RWPE1 (cell line): ENCODE measurements around the gene IER5L.
"Not testable (repeated sequence)": the region's sequence is repeated elsewhere in the genome, so short reads cannot be mapped to it uniquely, and the experiment has no call there.

Experiments used
- CTCF ChIA-PET: fragments of 350-600 bp; sonication (Branson Sonifier 250); formaldehyde crosslinking; extraction: SDS; loops from one replicate; lab custom pipeline; 2021; lab: Yijun Ruan, JAX
- POLR2A ChIA-PET: fragments of 400-600 bp; formaldehyde crosslinking; extraction: SDS; loops from one replicate; lab custom pipeline; 2020; ENCODE audit warnings: antibody characterized with exemption; ENCODE audit not compliant: low non-redundant PET; lab: Yijun Ruan, JAX
- DNase-seq: peaks from one replicate; pipeline ENCODE4 v3.0.0; 2012; ENCODE audit warnings: low spot score
- H3K27ac ChIP-seq: fragments of 450-650 bp; 2 replicates; pipeline ENCODE4 v1.5.1; 2017
- CTCF ChIP-seq: fragments of 450-650 bp; conservative IDR thresholded peaks from 2 replicates; pipeline ENCODE4 v1.5.1; 2017; ENCODE audit warnings: low read depth, mild to moderate bottlenecking

The IER5L gene

GRCh38 chr9:129201289-129201688 lies 23.2 kb upstream of the IER5L start:
- H3K27ac ChIP-seq = peak overlapping the region; percentile 79
- no peak for DNase-seq
- CTCF ChIA-PET = no interaction called here
- no peak for TF ChIP-seq CTCF
- POLR2A ChIA-PET = no interaction called here

GRCh38 chr9:129200255-129200654 lies 22.2 kb upstream of the IER5L start:
- ChIA-PET POLR2A (no interaction called here), CTCF (no interaction called here)
- no peak for TF ChIP-seq CTCF
- H3K27ac ChIP-seq = no peak overlapping the region; the same call in 1 of the 2 replicates
- no peak for DNase-seq

GRCh38 chr9:129199044-129199435 lies 21.0 kb upstream of the IER5L start:
- ChIA-PET CTCF (interaction anchor here (1.0 kb wide), 1 partner anchor 21 kb away, joined by 3 read pairs; the partner anchor contains the start of gene IER5L), POLR2A (interaction anchor here (1.0 kb wide), 1 partner anchor 21 kb away, joined by 3 read pairs; the partner anchor contains the start of gene IER5L)
- DNase-seq = no peak
- TF ChIP-seq CTCF = no peak
- H3K27ac ChIP-seq = no peak overlapping the region

- ChIA-PET CTCF (interaction anchor here (1.0 kb wide), 1 partner anchor 21 kb away, joined by 3 read pairs; the partner anchor contains the start of gene IER5L), POLR2A (interaction anchor here (1.0 kb wide), 1 partner anchor 20 kb away, joined by 3 read pairs; the partner anchor contains the start of gene IER5L)
- H3K27ac ChIP-seq = no peak overlapping the region
- no peak for TF ChIP-seq CTCF
- no peak for DNase-seq
These were observed 20.4 kb upstream of the IER5L start for GRCh38 chr9:129198319-129199043.

- ChIA-PET CTCF (no interaction called here), POLR2A (no interaction called here)
- DNase-seq = no peak
- TF ChIP-seq CTCF = no peak
- no peak overlapping the region for H3K27ac ChIP-seq
These were observed 19.9 kb upstream of the IER5L start for GRCh38 chr9:129197978-129198318.

GRCh38 chr9:129197045-129197444 lies 19.0 kb upstream of the IER5L start:
- DNase-seq, POLR2A ChIA-PET, H3K27ac ChIP-seq: not testable (repeated sequence)
- CTCF ChIA-PET = interaction anchor here (0.7 kb wide), 1 partner anchor 65 kb away, joined by 7 read pairs; no protein-coding TSS in a partner anchor

GRCh38 chr9:129195606-129196005 lies 17.5 kb upstream of the IER5L start:
- DNase-seq = no peak

More at GRCh38 chr9:129195606-129196005, 17.5 kb upstream of the IER5L start:
- CTCF ChIA-PET = interaction anchor here (0.6 to 0.7 kb wide), 2 partner anchors 16 to 1334 kb away, joined by 3 read pairs; no protein-coding TSS in a partner anchor
- POLR2A ChIA-PET = no interaction called here
- TF ChIP-seq CTCF = no peak
- H3K27ac ChIP-seq = no peak overlapping the region
